A673 (cell line): ENCODE results near the gene HK1.

Experiments
- CTCF ChIP-seq: fragments of 300-800, 200-600 bp; sonication (generic); conservative IDR thresholded peaks from 2 replicates; pipeline ENCODE4 v1.5.1; 2017; ENCODE audit warnings: low read depth, mild to moderate bottlenecking, antibody characterized with exemption, low read length, moderate library complexity, mixed read lengths
- EZH2 ChIP-seq: fragments of 200-600 bp; sonication (generic); IDR thresholded peaks from 2 replicates; pipeline ENCODE4 v1.6.1; 2017; ENCODE audit warnings: borderline replicate concordance, low read depth, mild to moderate bottlenecking, mixed read lengths, antibody characterized with exemption, low read length; ENCODE audit not compliant: poor library complexity, severe bottlenecking

- TF ChIP-seq CTCF = no peak
- TF ChIP-seq EZH2 = no peak
Observed at GRCh38 chr10:69406302-69406811, 128.1 kb downstream of the HK1 start.
